HG03066 (cell line): ENCODE data around the gene SLC12A5.

ENCODE experiments used
- ATAC-seq: cut with Tn5 transposase; IDR thresholded peaks from one replicate; pipeline ENCODE4 v1.9.1; 2021; ENCODE audit warnings: low read depth; ENCODE audit not compliant: unreplicated experiment

The SLC12A5 gene

DNA sequence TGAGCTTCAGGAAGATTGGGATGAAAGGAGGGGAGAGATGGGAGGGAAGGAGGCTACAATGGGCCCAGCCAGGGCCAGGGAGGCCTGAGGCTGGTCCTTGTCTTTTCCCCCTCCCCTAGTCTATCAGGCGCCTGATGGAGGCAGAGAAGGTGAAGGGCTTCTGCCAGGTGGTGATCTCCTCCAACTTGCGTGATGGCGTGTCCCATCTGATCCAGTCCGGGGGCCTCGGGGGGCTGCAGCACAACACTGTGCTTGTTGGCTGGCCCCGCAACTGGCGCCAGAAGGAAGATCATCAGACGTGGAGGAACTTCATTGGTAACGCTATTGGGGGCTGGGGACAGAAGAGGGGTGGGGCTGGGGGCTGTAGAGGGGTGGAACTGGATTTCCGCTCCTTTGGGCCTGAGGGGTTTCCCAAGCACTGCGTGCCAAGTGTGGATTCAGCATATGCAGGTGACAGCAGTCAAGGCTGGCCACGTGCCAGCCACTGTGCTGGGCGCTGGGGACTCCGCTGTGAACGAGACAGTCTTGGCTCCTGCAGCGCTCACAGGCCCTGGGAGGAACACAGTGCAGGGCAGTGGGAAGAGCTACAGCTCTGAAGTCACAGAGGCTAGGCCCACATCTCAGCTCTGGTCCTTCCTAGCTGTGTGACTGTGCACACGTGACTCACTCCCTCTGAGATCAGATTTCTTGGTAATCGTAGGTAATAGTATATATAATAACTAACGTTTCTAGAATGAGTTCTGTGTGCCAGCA, 22.7 kb downstream of the SLC12A5 start:
- no peak for ATAC-seq

DNA sequence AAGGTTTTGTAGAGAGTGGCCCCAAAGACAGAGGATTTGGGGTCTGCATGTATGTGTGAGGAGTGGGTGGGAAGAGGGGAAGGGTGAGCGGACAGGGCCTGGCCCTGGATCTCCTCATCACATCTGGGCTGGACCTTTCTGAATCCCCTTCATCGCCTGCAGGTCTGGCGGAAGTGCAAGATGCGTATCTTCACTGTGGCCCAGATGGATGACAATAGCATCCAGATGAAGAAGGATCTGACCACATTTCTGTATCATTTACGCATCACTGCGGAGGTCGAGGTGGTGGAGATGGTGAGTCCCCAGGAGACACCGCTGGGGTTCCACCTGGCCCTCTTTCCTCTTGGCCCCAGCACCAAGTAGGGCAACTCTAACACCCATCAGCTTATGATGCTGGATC, 24.4 kb downstream of the SLC12A5 start:
- ATAC-seq: no peak

DNA sequence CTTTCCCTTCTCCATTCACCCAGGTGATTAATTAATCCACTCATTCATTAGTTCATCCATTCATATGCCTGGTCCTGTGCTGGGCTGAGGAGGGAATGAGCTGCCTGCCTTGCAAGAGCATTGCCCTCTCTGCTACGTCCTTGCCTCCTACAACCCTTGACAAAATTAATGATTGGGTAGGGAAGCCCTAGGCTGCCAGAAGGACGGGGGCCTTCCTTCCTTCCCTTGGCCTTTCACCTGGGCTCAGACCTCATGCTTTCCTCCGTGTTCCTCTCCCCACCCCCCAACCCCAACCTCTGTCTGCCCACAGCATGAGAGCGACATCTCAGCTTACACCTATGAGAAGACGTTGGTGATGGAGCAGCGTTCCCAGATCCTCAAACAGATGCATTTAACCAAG, 25.6 kb downstream of the SLC12A5 start:
- no peak for ATAC-seq

DNA sequence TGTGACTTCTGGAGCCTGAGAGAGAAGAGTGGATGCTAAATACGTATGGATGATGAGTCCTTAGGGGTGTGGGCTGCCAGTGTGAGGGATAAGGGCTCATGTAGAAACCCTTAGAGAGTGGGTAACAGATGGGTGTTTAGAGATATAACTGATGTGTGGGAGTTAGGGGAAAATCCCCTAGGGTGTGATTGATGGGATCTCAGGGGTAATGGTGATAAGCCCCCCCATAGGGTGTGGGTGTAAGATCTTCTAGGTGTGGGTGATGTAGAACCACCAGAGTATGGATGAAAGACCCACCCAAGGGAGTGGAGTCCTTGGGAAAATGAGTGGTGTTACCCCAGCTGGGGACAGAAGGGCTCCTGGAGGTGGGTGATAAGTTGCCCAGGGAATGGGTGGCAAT, 26.3 kb downstream of the SLC12A5 start:
- no peak for ATAC-seq

DNA sequence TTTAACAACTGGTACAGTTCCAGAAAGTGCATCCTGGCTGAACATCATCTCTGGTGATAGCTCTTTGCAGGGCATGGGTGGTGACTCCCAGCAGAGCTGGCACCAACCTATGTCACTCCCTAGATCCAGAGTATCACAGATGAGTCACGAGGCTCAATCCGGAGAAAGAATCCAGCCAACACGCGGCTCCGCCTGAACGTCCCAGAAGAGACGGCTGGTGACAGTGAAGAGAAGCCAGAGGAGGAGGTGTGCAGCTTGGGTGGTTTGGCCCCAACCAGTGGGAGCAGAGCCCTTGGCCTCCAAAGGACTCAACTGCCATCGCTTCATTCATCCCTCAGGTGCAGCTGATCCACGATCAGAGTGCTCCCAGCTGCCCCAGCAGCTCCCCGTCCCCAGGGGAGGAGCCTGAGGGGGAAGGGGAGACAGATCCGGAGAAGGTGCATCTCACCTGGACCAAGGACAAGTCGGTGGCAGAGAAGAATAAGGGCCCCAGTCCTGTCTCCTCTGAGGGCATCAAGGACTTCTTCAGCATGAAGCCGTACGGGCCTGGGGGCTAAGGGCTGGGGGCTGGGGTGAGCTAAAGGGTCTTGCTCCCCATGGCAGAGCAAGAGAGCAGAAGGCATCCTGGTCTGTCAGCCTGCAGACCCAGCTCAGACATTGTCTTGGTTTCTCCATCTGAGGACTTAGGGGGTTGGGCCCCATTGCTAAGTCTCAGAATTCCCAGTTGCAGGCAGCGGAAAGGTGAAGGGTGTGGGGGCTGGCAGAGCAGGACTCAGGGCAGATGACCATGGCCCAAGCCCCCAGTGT, 27.2 kb downstream of the SLC12A5 start:
- ATAC-seq: no peak

DNA sequence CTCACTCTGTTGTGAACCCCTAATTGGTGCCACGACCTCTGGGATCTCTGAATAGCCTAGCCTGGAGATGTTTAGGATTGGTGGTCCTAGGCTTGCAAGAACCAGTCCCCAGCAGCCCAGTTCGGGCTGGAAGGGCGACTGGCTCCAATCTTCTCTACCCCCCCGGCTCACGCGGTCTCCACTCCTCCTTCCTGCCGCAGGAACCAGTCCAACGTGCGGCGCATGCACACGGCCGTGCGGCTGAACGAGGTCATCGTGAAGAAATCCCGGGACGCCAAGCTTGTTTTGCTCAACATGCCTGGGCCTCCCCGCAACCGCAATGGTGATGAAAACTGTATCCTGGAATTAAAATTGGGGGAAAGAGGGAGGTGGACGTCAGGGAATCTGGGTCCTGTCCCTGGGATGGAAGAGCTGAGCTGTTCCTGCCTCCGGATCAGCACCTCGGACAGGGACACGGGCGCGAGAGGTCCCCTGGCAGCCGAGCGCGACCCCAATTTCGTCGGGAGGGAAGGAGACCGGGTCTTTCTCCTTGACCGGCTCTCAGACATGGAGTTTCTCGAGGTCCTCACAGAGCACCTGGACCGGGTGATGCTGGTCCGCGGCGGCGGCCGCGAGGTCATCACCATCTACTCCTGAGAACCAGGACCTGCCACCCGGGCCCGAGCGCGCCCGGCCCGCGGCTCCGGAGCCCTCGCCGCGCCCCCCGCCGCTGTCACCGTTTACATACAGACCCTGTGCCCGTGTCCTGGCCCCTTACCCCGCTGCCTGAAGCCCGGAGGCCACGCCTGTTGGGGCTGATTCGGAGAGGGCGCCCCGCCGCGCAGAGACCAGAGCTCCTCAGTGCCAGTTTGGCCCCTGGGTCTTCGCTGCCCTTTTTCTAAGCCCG, 28.2 kb downstream of the SLC12A5 start:
- no peak for ATAC-seq

DNA sequence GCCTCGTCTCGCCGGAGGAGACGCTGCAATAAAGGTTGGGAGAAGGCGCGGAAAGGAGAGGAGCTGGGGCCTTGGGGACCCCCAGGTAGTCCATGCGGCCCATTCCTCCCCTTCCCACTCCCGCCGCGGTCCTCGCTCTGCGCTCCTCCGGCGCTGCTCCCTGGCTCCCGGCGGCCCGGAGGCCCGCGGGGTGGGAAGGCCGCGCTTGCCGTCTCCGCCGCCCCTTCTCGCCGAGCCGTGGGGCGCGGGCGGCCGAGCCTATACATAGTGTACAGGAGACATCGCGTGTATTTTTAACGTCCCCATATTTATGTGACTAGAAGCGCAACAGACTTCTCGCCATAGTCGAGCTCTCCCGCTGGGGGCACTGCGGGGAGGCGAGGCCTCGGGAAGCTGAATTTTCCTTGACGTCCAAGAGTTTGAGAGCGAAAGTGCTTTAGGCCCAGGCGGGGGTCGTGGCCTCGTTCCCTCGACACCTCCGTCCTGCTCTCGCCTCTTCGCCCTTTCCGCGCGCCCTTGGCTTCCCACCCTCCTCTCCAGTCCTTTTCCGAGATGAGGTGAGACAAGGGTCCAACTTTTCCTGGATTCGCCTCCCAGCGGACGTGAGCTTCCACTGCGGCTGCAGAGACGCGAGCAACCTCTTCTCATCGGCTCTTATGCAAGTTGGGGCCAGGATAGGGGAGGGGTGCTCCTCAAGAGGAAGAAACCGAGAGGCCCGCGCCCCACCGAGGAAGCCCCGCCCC, 29.0 kb downstream of the SLC12A5 start:
- no peak for ATAC-seq

DNA sequence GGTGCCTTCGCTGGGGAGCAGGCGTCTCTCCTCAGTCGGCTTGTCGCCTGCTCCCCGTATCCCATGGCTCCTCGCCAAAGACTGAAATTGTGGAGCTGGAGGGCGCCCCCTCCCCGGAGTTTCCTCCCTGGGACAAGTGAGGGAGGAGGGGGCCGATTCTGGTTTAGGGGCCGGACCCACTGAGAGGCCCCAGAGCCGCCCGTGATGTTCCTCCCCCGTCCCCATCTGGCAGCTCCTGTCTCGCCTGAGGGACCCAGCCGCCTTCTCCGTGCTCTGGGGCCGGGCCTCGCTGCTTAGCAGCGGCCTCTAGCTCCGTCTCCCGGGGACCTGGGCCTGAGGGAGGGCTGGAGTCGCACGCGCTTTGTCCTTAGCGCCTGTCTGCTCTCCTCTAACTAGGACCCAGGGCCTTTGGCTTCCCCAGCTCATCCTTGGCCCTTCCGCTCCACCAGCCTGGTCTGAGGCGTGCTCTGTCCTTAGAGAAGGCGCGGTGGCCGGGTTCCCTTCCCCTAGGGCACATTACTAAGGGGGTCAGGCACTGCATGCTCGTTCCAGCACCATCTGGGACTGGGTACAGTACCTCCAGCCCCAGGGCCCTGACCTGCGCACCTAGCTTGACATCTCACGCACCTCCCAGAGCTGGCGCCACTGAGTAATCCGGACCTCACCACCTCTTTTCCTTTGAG, 29.7 kb downstream of the SLC12A5 start:
- no peak for ATAC-seq

DNA sequence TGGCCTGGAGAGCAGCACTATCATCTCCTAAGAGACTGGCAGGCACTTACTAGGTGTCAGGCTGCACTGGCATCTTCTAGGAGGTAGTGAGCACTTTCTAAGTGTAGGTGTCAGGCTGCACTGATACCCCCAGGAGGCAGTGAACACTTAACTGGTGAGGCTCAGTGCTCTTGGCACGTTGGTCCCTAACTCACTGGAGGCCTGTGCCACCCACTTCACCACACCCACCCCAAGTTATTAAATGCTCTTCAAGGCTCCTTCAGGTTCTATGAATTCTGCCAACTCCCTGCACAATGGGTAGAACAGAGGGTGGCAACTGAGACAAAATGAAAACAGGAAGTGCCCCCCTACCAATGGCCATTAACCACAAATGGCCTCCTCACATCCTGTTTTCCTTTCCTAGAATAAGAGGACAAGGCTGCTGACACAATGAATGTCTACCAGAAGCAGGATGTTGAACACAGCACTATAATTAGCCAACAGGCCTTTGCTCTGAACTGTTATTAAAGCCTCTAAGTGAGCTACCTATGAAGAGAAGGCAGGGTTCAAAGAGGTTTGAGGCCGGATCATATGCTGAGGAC, 31.4 kb downstream of the SLC12A5 start:
- no peak for ATAC-seq

DNA sequence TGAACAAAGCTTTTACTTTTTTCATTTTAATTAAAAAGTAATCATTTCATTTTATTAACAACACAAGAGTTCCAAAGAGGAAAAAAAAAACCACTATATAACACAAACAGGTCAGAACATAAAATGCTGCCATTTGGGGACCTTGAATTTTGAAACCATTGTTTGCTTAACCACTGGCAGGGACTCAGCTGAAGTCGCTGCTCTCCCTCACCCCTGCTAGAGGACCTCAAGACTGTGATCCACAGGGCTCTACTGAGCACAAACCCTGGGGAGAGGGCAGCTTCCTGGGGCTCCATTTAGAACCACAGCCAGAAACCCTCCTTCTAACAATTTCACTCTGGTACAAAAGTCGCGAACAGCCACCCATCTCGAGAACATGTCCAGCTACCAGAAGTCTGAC, 32.0 kb downstream of the SLC12A5 start:
- ATAC-seq: no peak

DNA sequence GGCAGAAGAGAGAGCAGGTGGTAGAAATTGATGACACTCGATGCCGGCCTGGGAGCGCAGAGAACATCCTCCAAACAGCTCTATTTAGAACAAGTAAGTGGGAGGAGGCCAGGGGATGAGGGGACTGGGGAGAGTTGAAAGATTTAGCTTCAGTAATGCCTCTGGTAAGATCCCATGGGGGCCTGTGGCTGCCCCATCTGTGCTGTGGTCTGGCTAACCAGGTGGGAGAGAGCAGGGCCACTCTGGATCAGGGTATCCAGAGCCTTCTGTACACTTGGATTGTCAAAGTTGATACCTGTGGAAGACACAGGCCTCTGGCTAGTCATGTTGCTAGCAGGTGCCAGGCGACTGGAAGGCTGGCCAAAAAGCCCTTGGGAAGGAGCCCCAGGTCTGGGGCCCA, 33.1 kb downstream of the SLC12A5 start:
- no peak for ATAC-seq

DNA sequence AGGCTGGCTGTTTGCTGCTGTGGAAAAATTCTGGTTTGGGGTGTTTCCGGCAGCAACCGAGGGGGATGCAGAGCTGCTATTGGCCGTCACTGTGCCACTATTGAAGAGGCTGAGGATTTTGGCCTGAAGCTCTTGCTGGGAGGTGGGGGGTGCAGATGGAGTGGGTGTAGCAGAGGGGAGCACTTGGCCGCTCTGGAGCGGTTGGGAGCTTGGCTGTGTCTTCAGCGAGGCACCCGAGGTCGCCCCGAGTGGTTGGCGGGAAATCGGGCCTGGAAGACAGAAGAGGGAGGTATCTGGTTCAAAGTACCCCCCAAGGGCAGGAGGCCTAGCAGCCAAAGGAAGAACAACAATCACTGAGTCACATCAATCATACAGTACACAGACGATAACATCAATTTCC, 33.6 kb downstream of the SLC12A5 start:
- no peak for ATAC-seq

DNA sequence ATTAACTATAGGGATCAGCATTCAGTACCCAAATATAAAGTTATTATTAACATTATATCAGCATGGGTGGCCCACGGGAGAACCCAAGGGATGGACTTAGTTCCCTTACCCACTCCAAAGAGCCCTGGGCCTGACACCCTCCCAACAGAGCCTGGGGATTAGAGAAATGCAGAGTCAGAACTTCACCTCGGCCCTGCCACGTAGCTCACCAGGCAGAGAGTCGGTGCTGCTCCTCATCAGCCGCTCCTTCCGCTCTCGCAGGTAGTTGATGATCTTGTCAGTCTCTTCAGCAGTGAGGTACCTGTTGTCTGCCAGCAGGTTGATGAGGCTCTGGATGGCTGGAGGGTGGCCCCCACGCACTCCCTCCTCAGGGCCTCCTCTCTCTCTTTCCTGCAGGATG, 34.1 kb downstream of the SLC12A5 start:
- no peak for ATAC-seq

DNA sequence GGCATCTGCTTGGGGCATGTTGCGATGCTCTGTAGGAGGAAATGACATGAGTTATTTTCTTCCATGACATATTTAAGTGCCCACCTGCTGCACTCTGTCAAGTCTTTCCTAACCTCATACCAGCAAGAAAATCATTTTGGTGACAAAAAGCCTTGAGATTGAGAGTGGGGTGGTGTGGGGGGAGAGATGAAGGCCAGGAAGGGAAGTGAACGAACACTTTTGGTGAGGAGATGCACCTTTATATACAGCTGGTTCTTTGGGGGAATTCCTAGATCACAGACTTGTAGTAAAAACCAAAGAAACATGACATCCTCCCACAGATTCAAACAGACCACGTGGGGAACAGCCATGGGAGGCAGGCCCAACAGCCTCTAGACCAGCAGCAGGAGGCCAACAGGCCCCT, 34.6 kb downstream of the SLC12A5 start:
- ATAC-seq: no peak

DNA sequence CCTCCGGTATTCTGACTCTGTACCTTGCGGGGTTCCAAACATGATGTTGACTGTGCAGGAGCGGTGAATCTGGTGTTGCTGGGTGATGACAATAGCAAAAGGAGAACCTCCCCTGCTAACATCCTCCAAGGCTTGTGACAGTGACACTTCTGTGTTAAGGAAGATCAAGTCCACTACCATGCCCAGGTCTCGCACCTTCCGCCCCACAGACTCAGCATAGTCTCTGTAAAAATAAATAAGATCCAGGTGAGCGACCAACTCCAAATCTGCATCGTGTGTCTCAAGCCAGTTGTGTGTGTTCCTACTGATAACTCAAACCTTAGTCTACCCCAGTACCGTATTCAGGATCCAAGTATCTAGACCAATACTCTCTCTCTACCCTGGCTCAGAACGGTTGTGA, 36.0 kb downstream of the SLC12A5 start:
- ATAC-seq: no peak

DNA sequence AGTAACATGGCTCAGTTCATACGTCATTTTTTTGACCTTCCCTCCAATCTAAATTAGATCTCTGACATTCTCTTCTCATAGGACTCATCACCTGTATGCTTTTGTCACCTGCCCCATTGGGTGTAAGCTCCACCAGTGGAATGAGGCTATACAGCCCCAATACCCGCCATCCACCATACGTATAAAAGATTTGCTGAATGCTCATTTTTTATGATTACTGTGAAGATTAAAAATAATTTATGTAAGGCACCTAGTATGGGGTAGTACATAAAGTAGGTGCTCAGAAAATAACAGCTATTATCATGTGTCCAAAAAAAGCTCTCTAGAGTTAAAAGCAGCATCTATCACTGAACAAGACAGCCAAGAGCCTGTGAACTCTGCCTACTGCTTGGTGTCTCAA, 36.7 kb downstream of the SLC12A5 start:
- ATAC-seq: no peak

DNA sequence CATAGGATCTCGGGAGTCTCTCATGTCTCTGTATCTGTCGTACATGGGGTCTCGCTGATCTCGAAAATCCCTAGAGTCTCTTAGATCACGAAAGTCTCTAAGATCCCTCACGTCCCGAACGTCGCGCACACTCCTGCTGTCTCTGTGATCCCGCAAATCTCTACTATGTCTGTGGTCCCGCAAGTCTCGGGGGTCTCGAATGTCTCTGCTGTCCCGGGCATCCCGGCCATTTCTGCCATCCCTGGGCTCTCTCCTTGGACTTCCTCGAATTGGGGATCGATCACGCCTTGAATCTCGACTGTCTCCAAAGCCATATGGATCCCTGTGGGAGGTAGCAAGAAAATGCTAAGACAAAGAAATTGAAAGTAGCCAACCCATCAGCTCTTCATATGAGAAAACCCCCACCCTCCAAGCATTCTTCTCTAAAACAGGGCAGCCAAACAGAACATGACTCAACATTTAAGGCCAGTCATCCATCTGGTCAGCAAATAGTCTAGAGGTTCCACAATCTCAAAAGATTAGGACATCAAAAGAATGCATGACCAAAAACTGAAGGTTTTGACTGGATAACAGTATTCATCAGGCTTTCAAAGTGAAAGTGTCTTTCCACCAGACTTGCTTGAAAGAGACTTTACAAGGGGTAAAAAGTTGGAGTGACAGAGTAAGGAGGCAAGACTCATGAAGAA, 41.3 kb downstream of the SLC12A5 start:
- no peak for ATAC-seq

DNA sequence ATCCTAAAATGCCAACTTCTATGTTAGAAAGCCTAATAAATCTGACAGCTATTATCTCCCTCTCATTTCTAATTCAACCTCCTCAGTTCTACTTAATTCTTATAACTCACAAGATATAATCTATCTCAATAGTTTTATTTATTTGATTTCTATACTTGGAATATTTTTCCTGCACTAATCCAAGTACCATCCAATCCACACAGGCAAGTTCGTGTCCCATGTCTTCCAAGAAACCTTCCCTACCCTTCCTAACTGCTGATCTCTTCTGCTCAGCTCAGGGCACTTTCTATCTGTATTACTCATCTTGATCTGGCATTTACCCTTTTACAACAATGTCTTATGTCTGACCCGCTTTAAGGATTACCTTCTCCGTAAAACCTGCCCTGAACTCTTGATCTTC, 42.6 kb downstream of the SLC12A5 start:
- no peak for ATAC-seq

DNA sequence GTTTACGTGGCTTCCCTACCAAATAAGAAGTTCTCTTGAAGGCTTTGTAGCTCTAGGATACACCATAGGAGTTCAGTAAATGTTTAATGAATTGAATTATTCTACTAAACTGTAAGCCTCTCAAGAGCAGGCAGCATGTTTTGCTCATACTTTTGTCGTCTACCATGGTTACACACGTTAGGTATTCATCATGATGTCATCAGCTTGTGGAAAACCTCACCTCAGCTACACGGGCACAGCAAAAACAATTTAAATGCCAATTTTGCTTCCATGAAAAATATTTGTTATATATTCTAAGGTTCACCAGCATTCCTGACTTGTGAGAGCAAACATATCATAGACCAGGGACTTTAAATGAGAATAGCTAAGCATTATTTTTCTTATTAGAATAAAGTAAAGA, 44.0 kb downstream of the SLC12A5 start:
- no peak for ATAC-seq
